HG02840 (cell line): ENCODE results near the gene NECAB2.

Experiments
- ATAC-seq: cut with Tn5 transposase; IDR thresholded peaks from one replicate; pipeline ENCODE4 v1.9.1; 2021; ENCODE audit warnings: mild to moderate bottlenecking, moderate library complexity, moderate number of reproducible peaks; ENCODE audit not compliant: unreplicated experiment, low FRiP score

NECAB2 gene

GRCh38 chr16:84014570-84015327 is 46.7 kb downstream of the NECAB2 start:
- no peak for ATAC-seq

- ATAC-seq, result no peak
Measured at GRCh38 chr16:84015399-84015798, 47.4 kb downstream of the NECAB2 start.

- ATAC-seq, result no peak
Measured at GRCh38 chr16:84016477-84016876, 48.4 kb downstream of the NECAB2 start.

- ATAC-seq, result no peak
Measured at GRCh38 chr16:84018710-84019109, 50.7 kb downstream of the NECAB2 start.

GRCh38 chr16:84020353-84020752 is 52.3 kb downstream of the NECAB2 start:
- no peak for ATAC-seq

- no peak for ATAC-seq
Measured at GRCh38 chr16:84021488-84021887, 53.4 kb downstream of the NECAB2 start.

GRCh38 chr16:84022644-84023043 is 54.6 kb downstream of the NECAB2 start:
- no peak for ATAC-seq

GRCh38 chr16:84024854-84025253 is 56.8 kb downstream of the NECAB2 start:
- no peak for ATAC-seq

- ATAC-seq, result no peak
Measured at GRCh38 chr16:84026606-84027005, 58.6 kb downstream of the NECAB2 start.

GRCh38 chr16:84027625-84028024 is 59.6 kb downstream of the NECAB2 start:
- no peak for ATAC-seq

GRCh38 chr16:84029297-84030047 is 61.4 kb downstream of the NECAB2 start:
- ATAC-seq, result no peak

GRCh38 chr16:84031556-84031955 is 63.5 kb downstream of the NECAB2 start:
- no peak for ATAC-seq

- no peak for ATAC-seq
Measured at GRCh38 chr16:84032458-84033178, 64.6 kb downstream of the NECAB2 start.

GRCh38 chr16:84033251-84034195 is 65.5 kb downstream of the NECAB2 start:
- no peak for ATAC-seq

- ATAC-seq, result no peak
Measured at GRCh38 chr16:84034516-84034915, 66.5 kb downstream of the NECAB2 start.

GRCh38 chr16:84036131-84036530 is 68.1 kb downstream of the NECAB2 start:
- ATAC-seq, result no peak

GRCh38 chr16:84036982-84037425 is 69.0 kb downstream of the NECAB2 start:
- ATAC-seq, result no peak

- ATAC-seq, result no peak
Measured at GRCh38 chr16:84038469-84038868, 70.4 kb downstream of the NECAB2 start.

- no peak for ATAC-seq
Measured at GRCh38 chr16:84039696-84040095, 71.7 kb downstream of the NECAB2 start.

- no peak for ATAC-seq
Measured at GRCh38 chr16:84040226-84040822, 72.3 kb downstream of the NECAB2 start.
